Caco-2 (cell line): ENCODE measurements around the gene FCAMR. TPM values are rescaled to one million over a fixed set of nuclear protein-coding genes. Genes with fewer than 3 reads are reported as not detected.

Experiments used
- BruUV-seq: library from RNA; stranded (reverse); fragments of 400-500 nt; replicated peaks from 2 replicates; lab custom pipeline; 2021; lab: Mats Ljungman, UMichigan
- CTCF ChIA-PET: fragments of 300-600 bp; sonication (Branson Sonifier 250); formaldehyde crosslinking; loops from one replicate; lab custom pipeline; 2022; ENCODE audit warnings: antibody characterized with exemption; lab: Charles Lee
- POLR2A ChIA-PET: fragments of 300-600 bp; sonication (Branson Sonifier 250); formaldehyde crosslinking; loops from one replicate; lab custom pipeline; 2022; ENCODE audit warnings: antibody characterized with exemption; lab: Charles Lee
- DNase-seq, 2 experiments: peaks; one replicate each; pipeline versions ENCODE4 v3.0.0 to v3.0.0-alpha.2; 2020 to 2022
- H3K27me3 ChIP-seq: replicated peaks from 2 replicates; pipeline ENCODE4 v1.6.0; 2011; ENCODE audit warnings: low read length; ENCODE audit not compliant: control insufficient read depth, insufficient read depth
- H3K36me3 ChIP-seq: 2 replicates; pipeline ENCODE4 v1.5.1; 2011; ENCODE audit warnings: low read length; ENCODE audit not compliant: control insufficient read depth, insufficient read depth
- H3K4me1 ChIP-seq: fragments of 250-450 bp; sonication (Bioruptor Pico); 2 replicates; pipeline ENCODE4 v1.5.1; 2020; ENCODE audit warnings: mild to moderate bottlenecking
- H3K4me3 ChIP-seq: 2 replicates; pipeline ENCODE4 v1.5.1; 2011; ENCODE audit warnings: low read depth, mild to moderate bottlenecking, control low read depth, low read length
- H3K9me3 ChIP-seq: fragments of 250-450 bp; sonication (Bioruptor Pico); 2 replicates; pipeline ENCODE4 v1.5.1; 2020; ENCODE audit warnings: mild to moderate bottlenecking, moderate library complexity
- H3K27ac Mint-ChIP-seq: one replicate; pipeline ENCODE4 v1.8.0; 2022; ENCODE audit warnings: mixed read lengths; ENCODE audit not compliant: unreplicated experiment
- H3K27me3 Mint-ChIP-seq: one replicate; pipeline ENCODE4 v1.8.0; 2022; ENCODE audit warnings: mixed read lengths; ENCODE audit not compliant: insufficient read depth, unreplicated experiment
- H3K36me3 Mint-ChIP-seq: one replicate; pipeline ENCODE4 v1.8.0; 2022; ENCODE audit warnings: mild to moderate bottlenecking, mixed read lengths; ENCODE audit not compliant: insufficient read depth, unreplicated experiment
- H3K4me1 Mint-ChIP-seq: one replicate; pipeline ENCODE4 v1.8.0; 2022; ENCODE audit warnings: low read depth, mixed read lengths; ENCODE audit not compliant: unreplicated experiment
- H3K4me3 Mint-ChIP-seq: one replicate; pipeline ENCODE4 v1.8.0; 2022; ENCODE audit warnings: mild to moderate bottlenecking, moderate library complexity, mixed read lengths; ENCODE audit not compliant: unreplicated experiment
- H3K9me3 Mint-ChIP-seq: one replicate; pipeline ENCODE4 v1.8.0; 2022; ENCODE audit warnings: mixed read lengths; ENCODE audit not compliant: unreplicated experiment
- intact Hi-C: fragments of 100-400 bp; cut with micrococcal nuclease; formaldehyde crosslinking; loops from one replicate; pipeline ENCODE4 v1.10.0; 2022; ENCODE audit not compliant: unreplicated experiment
- total RNA-seq: library from RNA; stranded (reverse); gene quantifications from 2 replicates; pipeline ENCODE4 v1.2.3, GENCODE V29; 2022
- TF ChIP-seq, protein P1 (sequence below), 2 experiments: fragments of 200-600 bp in 1 of 2; IDR thresholded peaks; 1 replicate in 1 of 2; 2 replicates in 1 of 2; pipeline versions ENCODE4 v1.5.1 to v1.8.0; 2011 to 2022; ENCODE audit warnings: antibody characterized with exemption in 1 of 2, control low read depth in 1 of 2, inconsistent platforms in 1 of 2, low read depth in 1 of 2, low read length in 1 of 2, mild to moderate bottlenecking in 1 of 2, moderate library complexity in 1 of 2; ENCODE audit not compliant: insufficient read depth in 1 of 2, severe bottlenecking in 1 of 2, unreplicated experiment in 1 of 2

FCAMR gene
- total RNA-seq, 1 experiment from 2014 or later, result 0.18 TPM

DNA sequence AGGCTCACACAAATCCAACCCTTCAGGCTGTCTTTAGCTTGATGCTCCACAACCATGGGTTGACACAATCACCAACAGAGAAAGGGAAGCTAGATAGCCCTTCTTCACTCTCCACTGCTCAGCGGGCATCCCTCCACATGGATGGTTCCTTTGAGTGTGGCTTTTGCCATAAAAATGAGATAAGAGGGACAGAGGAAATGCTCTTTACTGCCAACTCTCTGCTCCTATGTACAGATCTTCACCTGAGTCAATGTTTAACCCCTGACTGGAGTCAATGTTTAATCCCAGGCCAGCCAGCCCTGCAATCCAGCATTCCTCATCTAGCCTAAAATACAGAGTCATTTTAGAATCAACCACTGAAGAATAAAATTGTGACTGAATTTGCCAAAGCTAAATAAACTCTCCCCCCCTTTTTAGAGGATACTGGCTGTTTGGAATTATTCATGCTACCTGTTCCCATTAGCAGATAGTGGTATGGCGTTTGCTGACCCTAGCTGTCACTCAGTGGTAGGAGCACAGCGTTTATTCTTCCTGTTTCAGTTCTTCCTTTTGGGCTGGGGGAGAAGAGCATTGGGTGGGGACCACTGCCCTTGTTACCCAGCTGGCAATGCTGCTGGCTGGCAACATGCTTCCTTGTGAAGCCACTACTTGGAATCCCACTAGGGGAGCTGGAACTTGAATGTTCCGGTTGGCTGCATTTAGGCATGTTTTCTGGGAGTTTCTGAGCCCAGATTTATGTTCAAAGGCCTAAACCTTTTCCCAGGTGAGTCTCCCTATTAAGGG is 18.8 kb downstream of the FCAMR start:
- Histone ChIP-seq H3K36me3 (no peaks in the 10 kb centered on the region), H3K27me3 (no peaks in the 10 kb centered on the region), H3K9me3 (peaks cover 7% of the 10 kb centered on the region; the same call in 1 of the 2 replicates), H3K4me3 (no peak overlapping the region), H3K4me1 (peaks cover 55% of the 10 kb centered on the region)
- Mint-ChIP-seq H3K9me3 (peaks cover 6% of the 10 kb centered on the region), H3K27me3 (no peaks in the 10 kb centered on the region), H3K4me3 (peak overlapping the region; percentile 30), H3K36me3 (no peaks in the 10 kb centered on the region), H3K27ac (peak overlapping the region; percentile 82), H3K4me1 (peaks cover 41% of the 10 kb centered on the region)
- intact Hi-C loops, result loop anchor here (1.0 to 2.0 kb wide), 2 partner anchors 17 to 31 kb away; no protein-coding TSS in a partner anchor
- CTCF ChIA-PET, result interaction anchor here (0.7 to 2.0 kb wide), 5 partner anchors 9 to 39 kb away, joined by 3 to 6 read pairs (median 5); no protein-coding TSS in a partner anchor
- no TSS peak for BruUV-seq
- TF ChIP-seq, protein P1, sequence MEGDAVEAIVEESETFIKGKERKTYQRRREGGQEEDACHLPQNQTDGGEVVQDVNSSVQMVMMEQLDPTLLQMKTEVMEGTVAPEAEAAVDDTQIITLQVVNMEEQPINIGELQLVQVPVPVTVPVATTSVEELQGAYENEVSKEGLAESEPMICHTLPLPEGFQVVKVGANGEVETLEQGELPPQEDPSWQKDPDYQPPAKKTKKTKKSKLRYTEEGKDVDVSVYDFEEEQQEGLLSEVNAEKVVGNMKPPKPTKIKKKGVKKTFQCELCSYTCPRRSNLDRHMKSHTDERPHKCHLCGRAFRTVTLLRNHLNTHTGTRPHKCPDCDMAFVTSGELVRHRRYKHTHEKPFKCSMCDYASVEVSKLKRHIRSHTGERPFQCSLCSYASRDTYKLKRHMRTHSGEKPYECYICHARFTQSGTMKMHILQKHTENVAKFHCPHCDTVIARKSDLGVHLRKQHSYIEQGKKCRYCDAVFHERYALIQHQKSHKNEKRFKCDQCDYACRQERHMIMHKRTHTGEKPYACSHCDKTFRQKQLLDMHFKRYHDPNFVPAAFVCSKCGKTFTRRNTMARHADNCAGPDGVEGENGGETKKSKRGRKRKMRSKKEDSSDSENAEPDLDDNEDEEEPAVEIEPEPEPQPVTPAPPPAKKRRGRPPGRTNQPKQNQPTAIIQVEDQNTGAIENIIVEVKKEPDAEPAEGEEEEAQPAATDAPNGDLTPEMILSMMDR (IDR thresholded peaks at IDR 0.05; ENCODE audit: insufficient read depth in 1 of 2, low read depth in 1 of 2, low read length in 1 of 2, severe bottlenecking in 1 of 2, unreplicated experiment in 1 of 2), result no peak
- peak; percentile 55 to 64 for DNase-seq
- POLR2A ChIA-PET, result no interaction called here

DNA sequence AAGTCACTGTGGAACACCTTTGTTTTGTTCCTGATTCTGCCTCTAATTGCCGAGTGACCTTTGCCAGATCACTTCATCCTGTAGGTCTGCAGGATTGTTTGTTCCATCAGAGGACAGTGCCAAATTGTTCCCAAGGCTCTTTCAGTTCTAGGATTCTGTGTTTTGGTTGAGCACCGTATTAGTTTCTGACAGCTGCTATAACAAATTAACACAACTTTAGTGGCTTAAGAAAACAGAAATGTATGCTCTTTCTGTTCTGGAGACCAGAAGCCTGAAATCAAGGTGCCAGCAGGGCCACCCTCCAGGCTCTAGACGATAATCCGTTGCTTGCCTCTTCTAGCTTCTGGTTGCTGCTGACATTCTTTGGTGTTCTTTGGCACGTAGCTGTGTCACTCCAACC is 20.6 kb downstream of the FCAMR start:
- Histone ChIP-seq H3K27me3 (no peaks in the 10 kb centered on the region), H3K4me1 (peaks cover 38% of the 10 kb centered on the region), H3K9me3 (peaks cover 7% of the 10 kb centered on the region; the same call in 1 of the 2 replicates), H3K36me3 (no peaks in the 10 kb centered on the region), H3K4me3 (no peak overlapping the region)
- no TSS peak for BruUV-seq
- POLR2A ChIA-PET, result no interaction called here
- no peak for DNase-seq
- no peak overlapping the region for H3K27ac Mint-ChIP-seq
- no peak overlapping the region for H3K4me3 Mint-ChIP-seq
- TF ChIP-seq, protein P1 (IDR thresholded peaks at IDR 0.05; ENCODE audit: insufficient read depth in 1 of 2, low read depth in 1 of 2, low read length in 1 of 2, severe bottlenecking in 1 of 2, unreplicated experiment in 1 of 2), result no peak
- intact Hi-C loops, result no loop called here
- no peaks in the 10 kb centered on the region for H3K27me3 Mint-ChIP-seq
- no peaks in the 10 kb centered on the region for H3K36me3 Mint-ChIP-seq
- peaks cover 6% of the 10 kb centered on the region for H3K9me3 Mint-ChIP-seq
- CTCF ChIA-PET, result interaction anchor here (0.9 kb wide), 1 partner anchor 33 kb away, joined by 3 read pairs; no protein-coding TSS in a partner anchor
- H3K4me1 Mint-ChIP-seq, result peaks cover 28% of the 10 kb centered on the region

DNA sequence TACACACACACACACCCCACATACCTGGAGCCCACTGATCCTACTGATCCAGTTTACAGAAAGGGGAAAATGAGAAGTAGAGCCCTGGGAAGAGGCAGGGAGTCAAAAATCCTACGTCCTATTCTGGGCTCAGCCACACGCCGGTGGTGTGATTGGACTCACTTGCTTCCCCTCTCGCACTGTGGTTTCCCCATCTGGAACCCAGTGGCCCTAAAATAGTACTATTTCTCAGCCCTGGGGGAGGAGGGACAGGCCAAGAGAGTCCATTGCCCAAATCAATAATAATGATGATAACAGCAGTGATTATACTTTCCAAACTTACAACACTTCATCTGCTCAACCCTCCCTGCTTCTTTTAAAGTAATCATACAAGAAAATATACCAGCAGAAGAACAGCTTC is 21.1 kb downstream of the FCAMR start:
- Mint-ChIP-seq H3K4me1 (peaks cover 28% of the 10 kb centered on the region), H3K9me3 (peaks cover 6% of the 10 kb centered on the region), H3K4me3 (no peak overlapping the region), H3K36me3 (no peaks in the 10 kb centered on the region), H3K27me3 (no peaks in the 10 kb centered on the region), H3K27ac (no peak overlapping the region)
- ChIA-PET CTCF (interaction anchor here (0.9 to 1.1 kb wide), 2 partner anchors 30 to 33 kb away, joined by 3 to 4 read pairs; no protein-coding TSS in a partner anchor), POLR2A (no interaction called here)
- intact Hi-C loops, result no loop called here
- Histone ChIP-seq H3K4me1 (peaks cover 35% of the 10 kb centered on the region), H3K36me3 (no peaks in the 10 kb centered on the region), H3K9me3 (peaks cover 7% of the 10 kb centered on the region; the same call in 1 of the 2 replicates), H3K4me3 (no peak overlapping the region), H3K27me3 (no peaks in the 10 kb centered on the region)
- no TSS peak for BruUV-seq
- DNase-seq, result no peak
- TF ChIP-seq, protein P1 (IDR thresholded peaks at IDR 0.05; ENCODE audit: insufficient read depth in 1 of 2, low read depth in 1 of 2, low read length in 1 of 2, severe bottlenecking in 1 of 2, unreplicated experiment in 1 of 2), result no peak
